HG03097 (cell line): ENCODE results near the gene UBE2QL1.

Source experiments
- ATAC-seq: cut with Tn5 transposase; IDR thresholded peaks from one replicate; pipeline ENCODE4 v1.9.1; 2021; ENCODE audit not compliant: unreplicated experiment, low FRiP score

Gene UBE2QL1

DNA sequence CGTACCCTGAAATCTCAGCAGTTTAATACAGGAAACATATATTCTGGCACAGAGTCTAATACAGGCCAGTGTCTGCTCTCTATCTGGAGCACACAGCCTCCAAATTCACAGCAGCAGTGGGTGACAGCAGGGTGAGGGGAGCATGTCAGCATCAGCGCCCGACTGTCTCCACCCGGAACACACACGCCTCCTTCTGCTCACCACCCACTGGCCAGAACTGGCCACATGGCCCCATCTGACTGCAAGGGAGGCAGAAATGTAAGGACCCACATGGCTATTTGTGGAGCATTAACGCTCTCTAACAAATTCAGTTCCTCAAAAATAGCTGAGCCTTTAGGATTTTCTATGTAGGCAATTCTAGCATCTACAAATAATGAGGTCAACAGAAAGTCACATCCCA, 24.6 kb downstream of the UBE2QL1 start:
- no peak for ATAC-seq

DNA sequence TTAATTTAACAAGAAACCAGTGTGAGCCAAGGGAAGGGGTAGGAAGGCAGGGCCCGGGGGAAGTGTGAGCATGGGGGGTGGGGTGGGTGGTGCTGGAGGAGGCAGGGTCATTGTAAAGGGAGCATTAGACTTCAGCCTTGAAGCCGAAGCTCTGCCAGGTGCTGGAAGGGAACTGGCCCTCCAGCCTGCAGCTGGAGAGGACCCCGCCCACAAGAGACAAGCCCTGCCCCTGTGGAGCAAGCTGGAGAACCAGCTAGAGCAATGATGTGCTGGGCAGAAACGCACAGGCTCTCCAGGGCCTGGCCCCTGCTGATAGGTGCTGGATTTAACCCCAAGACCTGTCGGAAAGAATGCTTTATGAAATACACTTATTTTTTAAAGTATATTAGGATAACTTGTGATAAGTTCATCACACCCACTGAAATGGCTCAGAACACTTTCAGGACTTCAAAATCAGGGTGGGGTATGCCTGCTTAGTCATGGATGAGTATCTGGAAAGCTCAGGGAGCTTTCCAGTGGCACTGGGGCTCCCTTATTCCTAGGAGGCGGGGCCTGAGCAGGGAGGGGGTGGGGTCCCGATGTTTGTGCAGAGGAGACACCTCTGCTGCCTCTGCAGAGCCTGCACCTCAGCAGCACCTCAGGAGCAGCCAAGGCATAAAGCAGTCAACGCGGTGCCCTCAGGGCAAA, 27.1 kb downstream of the UBE2QL1 start:
- ATAC-seq: no peak

GRCh38 chr5:6476313-6476661, 27.6 kb downstream of the UBE2QL1 start:
- no peak for ATAC-seq

- no peak for ATAC-seq
Observed at GRCh38 chr5:6478793-6479192, 30.1 kb downstream of the UBE2QL1 start.

- peak; percentile 32 for ATAC-seq
Observed at GRCh38 chr5:6480133-6481051, 31.7 kb downstream of the UBE2QL1 start.

DNA sequence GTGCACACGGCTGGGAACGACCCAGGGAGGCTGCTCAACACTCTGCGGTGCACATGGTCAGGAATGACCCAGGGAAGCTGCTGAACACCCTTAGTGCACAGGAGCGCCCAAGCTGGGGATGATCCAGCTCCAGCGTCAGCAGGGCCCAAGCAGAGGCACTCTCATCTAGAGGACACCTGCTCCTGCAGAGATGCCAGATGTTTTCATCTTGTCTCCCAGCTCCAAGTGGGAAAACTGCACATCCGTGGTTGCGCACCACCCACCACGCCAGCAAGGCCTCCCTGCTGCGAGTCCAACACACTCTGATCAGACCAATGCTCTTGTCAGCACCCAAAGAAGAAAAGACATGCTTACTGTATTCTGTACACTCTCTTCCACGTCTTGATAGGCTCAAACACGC, 34.1 kb downstream of the UBE2QL1 start:
- ATAC-seq: no peak

DNA sequence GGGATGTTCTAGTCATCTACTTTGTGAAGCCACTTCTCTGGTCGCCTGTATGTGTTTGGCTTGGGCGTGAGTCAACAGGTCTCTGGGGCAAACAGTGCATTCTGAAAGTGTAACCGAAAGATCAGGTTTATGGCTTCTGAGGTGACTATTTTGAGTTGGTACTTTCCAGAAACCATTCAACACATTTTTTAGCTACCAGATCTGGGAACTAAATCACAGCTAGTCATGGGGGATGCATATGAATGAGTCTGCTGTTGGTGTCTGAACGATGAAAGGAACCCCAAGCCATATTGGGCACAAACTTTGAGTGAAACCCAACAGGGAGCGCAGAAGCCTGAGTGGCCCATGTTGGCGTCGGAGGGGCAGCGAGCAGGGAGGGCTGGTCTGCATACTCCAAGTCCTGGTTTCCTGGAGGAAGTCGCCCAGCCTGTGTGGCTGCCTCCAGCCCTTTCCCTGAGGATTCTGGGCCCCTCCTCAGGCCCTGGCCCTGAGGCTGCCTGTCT, 35.3 kb downstream of the UBE2QL1 start:
- peak; percentile 82 for ATAC-seq

GRCh38 chr5:6484446-6484845, 35.8 kb downstream of the UBE2QL1 start:
- no peak for ATAC-seq

GRCh38 chr5:6484899-6485298, 36.2 kb downstream of the UBE2QL1 start:
- ATAC-seq: no peak

- no peak for ATAC-seq
Observed at GRCh38 chr5:6485441-6485840, 36.8 kb downstream of the UBE2QL1 start.

GRCh38 chr5:6486074-6486473, 37.4 kb downstream of the UBE2QL1 start:
- ATAC-seq: no peak

- ATAC-seq: no peak
Observed at GRCh38 chr5:6487081-6487480, 38.4 kb downstream of the UBE2QL1 start.

- no peak for ATAC-seq
Observed at GRCh38 chr5:6488021-6488420, 39.4 kb downstream of the UBE2QL1 start.

DNA sequence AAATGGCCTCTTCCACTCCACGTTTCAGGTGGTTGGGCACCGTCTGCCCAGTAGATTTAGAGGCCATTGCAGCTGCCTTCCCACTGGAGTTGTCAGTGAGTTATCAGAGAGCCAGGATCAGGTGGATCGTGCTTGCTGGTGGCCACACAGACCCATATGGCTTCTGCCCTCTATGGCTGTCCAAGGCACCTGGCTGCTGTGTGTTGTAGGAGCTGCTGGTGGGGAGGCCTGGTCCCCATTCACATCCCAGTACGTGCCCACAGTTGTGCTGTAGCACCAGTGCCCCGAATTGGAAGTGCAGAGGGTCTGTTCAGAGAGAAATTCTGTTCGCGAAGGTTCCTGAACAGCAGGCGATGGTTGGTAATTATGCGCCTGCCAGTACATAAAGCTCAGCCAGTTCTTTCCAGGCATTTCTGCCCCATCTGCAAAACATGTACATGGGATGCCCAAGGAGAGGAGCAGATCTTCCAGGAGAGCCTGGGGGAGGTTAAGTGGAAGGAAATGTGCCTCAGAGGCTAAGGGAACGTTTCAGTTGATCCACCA, 41.1 kb downstream of the UBE2QL1 start:
- ATAC-seq: no peak

DNA sequence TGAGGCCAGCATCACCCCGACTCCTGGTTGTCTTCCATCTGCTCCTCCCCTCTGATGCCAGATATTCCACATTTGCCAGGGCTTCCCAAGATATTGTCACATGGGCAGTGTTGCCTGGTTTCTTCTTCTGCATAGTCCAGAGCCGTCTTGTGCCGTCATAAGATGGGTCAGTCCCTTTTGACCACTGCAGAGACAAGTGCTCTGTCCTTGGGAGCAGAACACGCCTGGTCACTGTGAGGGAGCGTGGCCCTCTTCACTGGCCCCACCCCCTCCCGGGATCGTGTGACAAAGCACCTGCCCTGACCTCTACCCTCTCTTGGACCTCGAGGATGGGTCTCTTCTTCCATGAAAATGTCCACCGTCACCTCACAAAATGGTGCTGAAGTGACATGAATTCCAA, 41.6 kb downstream of the UBE2QL1 start:
- no peak for ATAC-seq

DNA sequence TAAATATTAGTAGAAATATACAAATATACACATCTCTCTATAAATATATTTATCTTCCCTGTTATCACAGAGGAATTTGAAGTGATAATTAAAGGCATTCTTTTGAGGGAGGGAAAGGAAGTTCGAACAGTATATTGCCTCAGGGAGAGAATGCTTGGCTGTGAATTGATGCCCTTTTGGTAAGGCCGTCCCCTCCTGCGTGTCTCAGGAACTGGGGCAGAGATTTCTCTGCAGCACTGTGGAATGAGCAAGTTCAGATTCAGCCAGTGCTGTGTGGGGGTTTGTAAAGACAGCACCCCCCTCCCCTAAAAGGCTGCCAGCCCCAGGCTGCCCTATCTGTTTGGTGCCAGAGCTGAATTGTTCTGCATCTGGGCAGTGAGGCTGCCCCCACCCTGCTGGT, 42.0 kb downstream of the UBE2QL1 start:
- ATAC-seq: no peak

GRCh38 chr5:6491196-6491918, 42.7 kb downstream of the UBE2QL1 start:
- no peak for ATAC-seq

- no peak for ATAC-seq
Observed at GRCh38 chr5:6491919-6492290, 43.2 kb downstream of the UBE2QL1 start.

DNA sequence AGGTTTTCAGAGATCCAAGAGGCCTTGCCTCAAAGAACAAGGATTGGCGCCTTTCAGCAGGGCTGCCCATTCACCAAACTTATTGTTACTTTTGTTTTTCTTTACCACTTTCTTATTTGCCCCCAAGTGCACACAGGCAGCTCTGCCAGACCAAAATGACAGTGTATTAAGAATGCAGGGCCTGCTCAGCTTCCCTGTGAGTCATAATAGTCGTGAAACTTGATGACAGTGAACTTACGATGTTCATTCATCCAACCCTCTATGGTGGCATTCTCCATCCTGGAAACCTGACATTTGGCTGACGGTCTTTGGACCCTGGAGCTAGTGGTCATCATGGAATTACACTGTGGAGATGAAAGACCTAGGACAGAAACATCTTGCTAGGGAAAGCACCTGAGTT, 44.3 kb downstream of the UBE2QL1 start:
- ATAC-seq: no peak

- no peak for ATAC-seq
Observed at GRCh38 chr5:6493681-6494454, 45.2 kb downstream of the UBE2QL1 start.
